ENCODE results near the gene ESYT3.

GRCh38 chr3:138389144-138389601, 45.2 kb upstream of the ESYT3 start:
- TF ChIP-seq CTCF (IDR thresholded peaks at IDR 0.05; ENCODE audit: insufficient read depth, low read length, poor library complexity, severe bottlenecking) = no peak
- TF ChIP-seq EZH2phosphoT487 (conservative IDR thresholded peaks at IDR 0.05; ENCODE audit: low read length) = no peak
